ENCODE measurements around the gene PEF1.

Gene PEF1

DNA sequence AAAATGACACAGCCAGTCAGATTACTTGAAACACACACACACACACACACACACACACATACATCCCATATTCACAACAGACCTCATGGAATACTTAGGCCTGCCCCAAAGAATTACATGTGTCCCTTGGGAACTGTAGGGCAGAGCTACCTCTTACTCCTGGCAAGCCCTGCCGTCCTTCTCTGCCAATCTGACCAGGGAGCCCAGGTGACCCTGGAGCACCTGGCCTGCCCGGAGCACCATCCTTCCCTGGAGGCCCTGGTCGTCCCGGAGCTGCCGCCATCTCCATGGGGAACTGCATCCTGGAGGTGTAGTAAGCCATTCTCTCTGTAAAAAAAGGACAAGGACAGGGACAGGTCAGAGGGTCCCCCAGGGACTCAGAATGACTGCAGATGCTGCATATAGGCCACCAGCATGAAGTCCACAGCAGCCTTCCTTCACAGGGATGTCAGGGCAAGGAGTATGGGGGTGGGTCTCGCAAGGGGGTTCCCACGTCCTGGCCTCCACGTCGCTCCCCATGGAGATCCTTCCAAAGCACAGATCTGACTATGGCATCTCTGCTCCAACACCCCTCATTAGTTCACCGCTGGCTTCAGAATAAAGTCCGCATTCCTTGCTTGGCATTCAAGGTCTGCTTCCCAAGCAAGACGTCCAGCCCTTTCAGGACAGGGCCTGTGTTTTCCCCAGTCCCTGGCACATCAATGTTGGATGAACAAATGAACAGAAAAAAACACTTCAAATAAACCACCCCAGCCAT is 9.2 kb upstream of the PEF1 start:
- no peak for DNase-seq (ENCODE audit: low read depth)

GRCh38 chr1:31652891-31653499 is 8.3 kb upstream of the PEF1 start:
- DNase-seq (ENCODE audit: low read depth), result no peak

GRCh38 chr1:31651766-31652165 is 7.1 kb upstream of the PEF1 start:
- no peak for DNase-seq (ENCODE audit: low read depth)

DNA sequence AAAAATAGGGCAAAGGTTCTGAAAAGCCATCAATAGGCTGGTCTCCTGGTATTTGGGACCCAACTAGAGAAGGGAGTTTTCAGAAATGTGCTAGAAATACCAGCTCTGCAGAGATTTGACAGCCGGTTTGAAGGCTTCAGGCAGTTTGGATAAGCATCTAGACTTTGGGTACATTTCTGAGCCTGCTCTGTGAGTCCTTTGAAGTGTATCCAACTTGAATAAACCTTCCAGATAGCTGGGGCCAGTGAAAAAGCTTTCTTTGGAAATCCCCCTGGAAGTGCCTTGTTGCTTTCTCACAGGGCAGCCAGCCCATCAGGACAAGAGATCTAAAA is 6.4 kb upstream of the PEF1 start:
- DNase-seq (ENCODE audit: low read depth), result no peak

GRCh38 chr1:31650161-31651088 is 5.7 kb upstream of the PEF1 start:
- no peak for DNase-seq (ENCODE audit: low read depth)

DNA sequence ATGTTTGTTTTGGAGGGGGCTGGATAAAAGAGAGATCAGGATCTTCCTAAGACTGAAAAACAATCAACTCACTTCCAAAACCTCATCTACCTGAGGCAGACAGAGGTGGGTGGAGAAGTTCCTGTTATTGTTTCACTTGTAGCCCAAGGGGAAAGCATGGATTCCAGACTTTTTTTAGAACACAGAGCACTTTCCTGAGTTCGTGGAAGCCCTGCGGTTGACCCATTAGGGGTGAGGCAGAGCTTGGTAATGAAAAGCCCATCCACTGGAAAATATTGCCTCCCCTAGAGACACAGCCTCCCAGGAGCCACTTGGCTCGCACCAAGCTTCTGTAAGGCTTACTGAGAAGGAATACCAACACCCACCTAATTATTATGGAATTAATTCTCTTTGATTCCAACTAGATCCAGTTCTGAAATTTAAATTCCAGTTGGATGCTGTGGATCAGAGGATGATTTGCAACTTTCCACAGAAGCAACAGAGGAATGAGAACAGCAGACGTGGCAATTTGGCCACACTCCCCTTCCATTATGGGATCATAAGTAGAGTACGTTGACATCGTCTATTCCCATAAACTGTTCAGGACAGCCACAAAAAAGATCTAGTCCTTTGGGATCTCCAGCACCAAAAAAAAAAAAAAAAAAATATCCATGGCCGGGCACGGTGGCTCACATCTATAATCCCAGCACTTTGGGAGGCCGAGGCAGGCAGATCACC is 4.1 kb upstream of the PEF1 start:
- no peak for DNase-seq (ENCODE audit: low read depth)

- no peak for DNase-seq (ENCODE audit: low read depth)
Observed at GRCh38 chr1:31648190-31648589, 3.5 kb upstream of the PEF1 start.

GRCh38 chr1:31647106-31647505 is 2.4 kb upstream of the PEF1 start:
- no peak for DNase-seq (ENCODE audit: low read depth)

DNA sequence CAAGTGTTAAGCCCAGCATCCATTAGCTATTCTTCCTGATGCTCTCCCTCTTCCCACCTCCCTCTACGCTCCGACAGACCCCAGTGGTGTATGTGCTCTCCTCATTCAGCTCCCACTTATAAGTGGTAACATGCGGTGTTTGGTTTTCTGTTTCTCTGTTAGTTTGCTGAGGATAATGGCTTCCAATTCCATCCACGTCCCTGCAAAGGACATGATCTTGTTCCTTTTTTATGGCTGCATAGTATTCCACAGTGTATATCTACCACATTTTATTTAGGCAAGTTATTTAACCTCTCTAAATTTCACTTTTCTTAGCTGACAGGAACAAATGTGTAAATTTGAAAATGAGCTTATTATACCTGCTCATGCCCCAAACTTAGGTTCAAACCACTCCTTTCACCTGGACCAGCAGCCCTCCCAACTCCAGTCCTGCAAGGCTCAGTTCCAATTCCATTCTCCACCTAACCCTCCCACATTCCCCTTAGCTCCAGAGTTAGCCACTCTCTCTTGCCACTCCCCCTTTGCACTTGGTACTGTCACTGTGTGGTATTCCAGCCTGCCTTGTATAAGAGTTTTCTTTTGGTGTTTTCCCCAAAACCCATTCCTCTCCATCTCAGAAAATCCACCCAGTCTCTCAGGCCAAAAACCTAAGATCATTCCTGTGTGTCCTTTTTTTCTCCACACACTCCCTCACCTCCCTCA is 1.7 kb upstream of the PEF1 start:
- DNase-seq (ENCODE audit: low read depth), result no peak

- no peak for DNase-seq (ENCODE audit: low read depth)
Observed at GRCh38 chr1:31645274-31645568, 545 bp upstream of the PEF1 start.

DNA sequence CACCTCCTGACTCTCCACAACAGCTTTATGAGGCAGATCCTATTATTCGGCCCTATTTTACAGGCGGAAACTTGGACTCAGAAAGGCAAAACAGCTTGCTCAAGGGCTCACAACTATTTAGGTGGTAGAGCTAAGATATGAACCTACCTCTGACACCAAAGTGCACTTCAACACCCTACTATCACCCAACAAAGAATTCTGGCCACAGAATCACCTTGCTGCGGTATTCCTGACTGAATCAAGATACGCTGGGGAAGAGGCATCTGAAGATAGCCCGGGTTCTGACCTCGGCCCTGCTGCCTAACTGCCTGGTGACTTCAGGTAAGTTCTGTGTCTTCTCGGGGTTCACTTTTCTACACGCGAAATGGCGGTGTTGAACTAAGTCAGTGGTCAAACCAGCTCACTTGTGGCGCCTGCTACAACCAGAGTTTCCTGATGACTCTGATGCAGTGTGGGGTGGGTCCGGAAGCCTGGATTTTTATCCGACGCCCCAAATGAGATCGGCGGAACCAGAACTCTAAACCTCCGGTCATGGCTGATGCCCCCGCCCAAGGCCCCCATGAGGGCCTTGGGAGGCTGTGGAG is 608 bp downstream of the PEF1 start:
- DNase-seq (ENCODE audit: low read depth), result no peak

DNA sequence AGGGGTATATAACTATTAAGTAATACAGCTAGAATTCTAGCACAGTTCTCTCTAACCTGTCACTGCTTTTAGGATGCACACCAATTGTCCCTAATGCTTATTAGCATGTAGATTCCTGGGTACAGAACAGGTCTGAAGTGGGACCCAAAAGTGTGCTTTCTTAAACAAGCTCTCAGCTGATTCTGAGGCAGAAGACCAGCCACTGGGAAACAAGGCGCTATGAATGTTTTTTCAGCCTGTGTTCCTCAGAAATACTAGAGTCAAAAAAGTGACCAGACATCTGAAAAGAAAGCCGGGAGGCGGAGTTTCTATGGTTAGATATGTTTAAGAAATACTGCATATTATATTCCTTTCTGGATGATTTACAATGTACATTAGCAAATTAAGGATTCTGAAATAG is 1.8 kb downstream of the PEF1 start:
- DNase-seq (ENCODE audit: low read depth), result no peak

DNA sequence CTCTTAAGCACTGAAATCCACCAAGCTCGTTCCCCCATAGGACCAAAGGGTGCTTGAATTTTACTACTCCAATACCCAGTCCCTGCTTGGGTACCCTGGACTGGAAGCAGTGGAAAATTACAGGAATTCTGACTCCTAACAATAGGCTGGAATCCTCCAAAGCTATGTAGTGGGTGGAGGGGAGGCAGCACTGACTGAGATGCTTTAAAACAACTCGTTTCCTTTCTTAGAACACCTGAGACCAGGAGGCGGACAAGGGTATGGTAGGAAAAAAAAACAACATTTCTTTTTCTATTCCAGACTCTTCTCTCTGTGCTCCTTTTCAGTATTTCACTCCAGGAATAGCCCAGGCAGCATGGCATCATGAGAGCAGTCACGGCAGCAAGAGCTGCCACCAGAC is 2.3 kb downstream of the PEF1 start:
- DNase-seq (ENCODE audit: low read depth), result no peak

- DNase-seq (ENCODE audit: low read depth), result no peak
Observed at GRCh38 chr1:31640964-31641363, 3.7 kb downstream of the PEF1 start.

GRCh38 chr1:31640179-31640578 is 4.5 kb downstream of the PEF1 start:
- DNase-seq (ENCODE audit: low read depth), result no peak

- no peak for DNase-seq (ENCODE audit: low read depth)
Observed at GRCh38 chr1:31639543-31639942, 5.1 kb downstream of the PEF1 start.

- no peak for DNase-seq (ENCODE audit: low read depth)
Observed at GRCh38 chr1:31637915-31638673, 6.6 kb downstream of the PEF1 start.

DNA sequence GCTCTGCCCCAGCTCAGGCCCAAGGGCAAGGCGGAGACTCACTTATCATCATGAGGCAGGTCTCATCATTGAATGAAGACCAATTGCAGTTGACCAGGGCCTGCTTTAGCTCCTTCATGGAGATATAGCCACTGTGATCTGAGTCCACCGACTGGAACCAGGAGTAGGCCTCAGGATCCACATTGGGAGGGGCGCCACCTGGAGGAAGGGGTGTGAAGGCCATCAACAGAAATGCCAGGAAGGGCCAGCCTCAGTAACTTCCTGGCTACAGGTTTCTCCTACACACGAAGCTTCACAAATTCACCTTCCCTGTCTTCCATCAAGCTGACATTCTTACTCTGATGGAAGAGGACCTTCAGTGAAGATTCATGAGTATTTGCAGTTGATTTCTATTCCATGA is 11.6 kb downstream of the PEF1 start:
- DNase-seq (ENCODE audit: low read depth), result no peak

DNA sequence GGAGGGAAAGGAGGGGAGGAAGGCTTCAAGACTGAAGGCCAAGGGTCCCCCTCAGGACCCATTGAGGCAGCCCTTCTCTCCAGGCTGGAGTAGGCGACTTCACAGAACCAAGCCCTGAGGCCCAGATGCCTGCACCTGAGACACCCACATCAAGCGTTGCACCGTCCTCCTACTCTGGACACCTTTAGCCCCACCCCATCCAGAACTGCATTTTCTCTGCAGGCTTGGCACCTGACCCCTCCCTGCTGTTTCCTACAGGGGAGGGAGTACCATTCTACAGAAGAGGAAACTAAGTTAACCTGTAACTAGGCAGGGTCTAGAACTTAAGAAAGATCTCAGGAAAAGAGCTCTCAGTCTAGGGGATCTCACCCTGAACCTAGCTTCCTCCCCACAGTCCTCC is 12.0 kb downstream of the PEF1 start:
- DNase-seq (ENCODE audit: low read depth), result no peak

- DNase-seq (ENCODE audit: low read depth), result no peak
Observed at GRCh38 chr1:31628931-31629556, 15.6 kb downstream of the PEF1 start.

Data from stimulated activated CD8-positive, alpha-beta memory T cell treated with anti-CD3 and anti-CD28 coated beads, Interleukin-12 subunit alpha, Interleukin-12 subunit beta, amount 100 ng/mL, for 4 hours (primary cell).